ENCODE measurements around the gene CDC14C.

Gene CDC14C

GRCh38 chr7:48976850-48977249, 52.5 kb downstream of the CDC14C start:
- no peak for DNase-seq
